Measurements from ENCODE around the gene LIPM.

DNA sequence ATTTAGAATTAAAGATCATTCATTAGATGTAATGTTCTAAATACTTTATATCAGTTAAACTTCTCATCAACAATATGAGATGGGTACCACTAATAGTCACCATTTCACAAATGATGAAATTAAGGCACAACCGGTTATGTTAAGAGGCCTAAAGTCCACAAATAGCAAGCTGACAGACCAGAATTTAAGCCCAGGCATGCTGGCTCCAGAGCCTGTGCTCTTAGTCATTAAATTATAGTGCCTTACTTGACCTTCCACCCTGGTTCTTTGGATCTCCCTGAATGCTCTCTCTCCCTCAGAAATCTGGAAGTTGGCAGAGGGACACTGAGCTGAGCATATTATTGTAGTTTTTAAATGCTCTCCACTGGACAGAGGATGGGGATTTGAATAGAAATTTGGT is 39.1 kb upstream of the LIPM start:
- TF ChIP-seq ZNF830 (tag by site-specific recombination; IDR thresholded peaks at IDR 0.05; ENCODE audit: low read depth) (no peak), ZNF670 (tag by site-specific recombination; IDR thresholded peaks at IDR 0.05; ENCODE audit: low read depth) (no peak), ZIC2 (tag by site-specific recombination; IDR thresholded peaks at IDR 0.05) (no peak), HOXD13 (CRISPR knock-in tag; IDR thresholded peaks at IDR 0.05; ENCODE audit: borderline replicate concordance) (no peak), TCF7L2 (IDR thresholded peaks at IDR 0.05; ENCODE audit: borderline replicate concordance, low read depth, low read length) (no peak), HOXA7 (CRISPR knock-in tag; IDR thresholded peaks at IDR 0.05; ENCODE audit: borderline replicate concordance) (no peak)
- TF ChIP-seq, protein P1, sequence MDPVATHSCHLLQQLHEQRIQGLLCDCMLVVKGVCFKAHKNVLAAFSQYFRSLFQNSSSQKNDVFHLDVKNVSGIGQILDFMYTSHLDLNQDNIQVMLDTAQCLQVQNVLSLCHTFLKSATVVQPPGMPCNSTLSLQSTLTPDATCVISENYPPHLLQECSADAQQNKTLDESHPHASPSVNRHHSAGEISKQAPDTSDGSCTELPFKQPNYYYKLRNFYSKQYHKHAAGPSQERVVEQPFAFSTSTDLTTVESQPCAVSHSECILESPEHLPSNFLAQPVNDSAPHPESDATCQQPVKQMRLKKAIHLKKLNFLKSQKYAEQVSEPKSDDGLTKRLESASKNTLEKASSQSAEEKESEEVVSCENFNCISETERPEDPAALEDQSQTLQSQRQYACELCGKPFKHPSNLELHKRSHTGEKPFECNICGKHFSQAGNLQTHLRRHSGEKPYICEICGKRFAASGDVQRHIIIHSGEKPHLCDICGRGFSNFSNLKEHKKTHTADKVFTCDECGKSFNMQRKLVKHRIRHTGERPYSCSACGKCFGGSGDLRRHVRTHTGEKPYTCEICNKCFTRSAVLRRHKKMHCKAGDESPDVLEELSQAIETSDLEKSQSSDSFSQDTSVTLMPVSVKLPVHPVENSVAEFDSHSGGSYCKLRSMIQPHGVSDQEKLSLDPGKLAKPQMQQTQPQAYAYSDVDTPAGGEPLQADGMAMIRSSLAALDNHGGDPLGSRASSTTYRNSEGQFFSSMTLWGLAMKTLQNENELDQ (tag by site-specific recombination; IDR thresholded peaks at IDR 0.05; ENCODE audit: low read depth), result no peak
- TF ChIP-seq, protein P2, sequence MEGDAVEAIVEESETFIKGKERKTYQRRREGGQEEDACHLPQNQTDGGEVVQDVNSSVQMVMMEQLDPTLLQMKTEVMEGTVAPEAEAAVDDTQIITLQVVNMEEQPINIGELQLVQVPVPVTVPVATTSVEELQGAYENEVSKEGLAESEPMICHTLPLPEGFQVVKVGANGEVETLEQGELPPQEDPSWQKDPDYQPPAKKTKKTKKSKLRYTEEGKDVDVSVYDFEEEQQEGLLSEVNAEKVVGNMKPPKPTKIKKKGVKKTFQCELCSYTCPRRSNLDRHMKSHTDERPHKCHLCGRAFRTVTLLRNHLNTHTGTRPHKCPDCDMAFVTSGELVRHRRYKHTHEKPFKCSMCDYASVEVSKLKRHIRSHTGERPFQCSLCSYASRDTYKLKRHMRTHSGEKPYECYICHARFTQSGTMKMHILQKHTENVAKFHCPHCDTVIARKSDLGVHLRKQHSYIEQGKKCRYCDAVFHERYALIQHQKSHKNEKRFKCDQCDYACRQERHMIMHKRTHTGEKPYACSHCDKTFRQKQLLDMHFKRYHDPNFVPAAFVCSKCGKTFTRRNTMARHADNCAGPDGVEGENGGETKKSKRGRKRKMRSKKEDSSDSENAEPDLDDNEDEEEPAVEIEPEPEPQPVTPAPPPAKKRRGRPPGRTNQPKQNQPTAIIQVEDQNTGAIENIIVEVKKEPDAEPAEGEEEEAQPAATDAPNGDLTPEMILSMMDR (tag by site-specific recombination; IDR thresholded peaks at IDR 0.05), result no peak
- TF ChIP-seq, protein P3, sequence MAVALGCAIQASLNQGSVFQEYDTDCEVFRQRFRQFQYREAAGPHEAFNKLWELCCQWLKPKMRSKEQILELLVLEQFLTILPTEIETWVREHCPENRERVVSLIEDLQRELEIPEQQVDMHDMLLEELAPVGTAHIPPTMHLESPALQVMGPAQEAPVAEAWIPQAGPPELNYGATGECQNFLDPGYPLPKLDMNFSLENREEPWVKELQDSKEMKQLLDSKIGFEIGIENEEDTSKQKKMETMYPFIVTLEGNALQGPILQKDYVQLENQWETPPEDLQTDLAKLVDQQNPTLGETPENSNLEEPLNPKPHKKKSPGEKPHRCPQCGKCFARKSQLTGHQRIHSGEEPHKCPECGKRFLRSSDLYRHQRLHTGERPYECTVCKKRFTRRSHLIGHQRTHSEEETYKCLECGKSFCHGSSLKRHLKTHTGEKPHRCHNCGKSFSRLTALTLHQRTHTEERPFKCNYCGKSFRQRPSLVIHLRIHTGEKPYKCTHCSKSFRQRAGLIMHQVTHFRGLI (tag by site-specific recombination; IDR thresholded peaks at IDR 0.05), result no peak

Measured in HEK293 (cell line).